Stomach (tissue), 9 donors: ENCODE measurements around the gene SLC5A8. TPM values are rescaled to one million over a fixed set of nuclear protein-coding genes. Genes with fewer than 3 reads are reported as not detected.

Experiments used
- DNase-seq, 2 donors: peaks; one replicate each; pipeline versions ENCODE4 v3.0.0 to v3.0.0-alpha.2; 2013 to 2019
- H3K27ac ChIP-seq, 5 donors: fragments of 200-600 bp in 4 of 5; sonication (generic) in 4 of 5; one replicate each; pipeline ENCODE4 v1.5.1; 2013 to 2019; ENCODE audit warnings: mild to moderate bottlenecking in 1 of 5, moderate library complexity in 1 of 5
- H3K27me3 ChIP-seq, 3 donors: fragments of 200-600 bp; sonication (generic); one replicate each; pipeline ENCODE4 v1.5.1; 2017 to 2019; ENCODE audit warnings: mixed run types in 1 of 3
- H3K36me3 ChIP-seq, 4 donors: fragments of 200-600 bp; sonication (generic); 1 replicate in 3 of 4; 2 replicates in 1 of 4; pipeline ENCODE4 v1.5.1; 2016 to 2019
- H3K4me1 ChIP-seq, 4 donors: fragments of 200-600 bp; sonication (generic); one replicate each; pipeline ENCODE4 v1.5.1; 2016 to 2019
- H3K4me3 ChIP-seq, 4 donors: fragments of 200-600 bp; sonication (generic) in 3 of 4; one replicate each; pipeline ENCODE4 v1.5.1; 2016 to 2019; ENCODE audit warnings: mild to moderate bottlenecking in 1 of 4
- H3K9me3 ChIP-seq, 4 donors: fragments of 200-600 bp; sonication (generic); one replicate each; pipeline ENCODE4 v1.5.1; 2016 to 2019
- CTCF ChIP-seq, 7 experiments: fragments of 450-650 bp in 4 of 7; fragments of 200-600 bp in 3 of 7; sonication (generic) in 3 of 7; IDR thresholded peaks; one replicate each; pipeline ENCODE4 v1.5.1; 2016 to 2019; ENCODE audit warnings: antibody characterized with exemption in 7 of 7, control low read depth in 2 of 7, mild to moderate bottlenecking in 1 of 7
- EP300 ChIP-seq: sonication (generic); formaldehyde crosslinking; IDR thresholded peaks from one replicate; pipeline ENCODE4 v1.6.1; 2017; ENCODE audit warnings: antibody characterized with exemption
- POLR2A ChIP-seq, 4 donors: fragments of 450-650 bp; IDR thresholded peaks; one replicate each; pipeline ENCODE4 v1.6.1; 2016; ENCODE audit warnings: antibody characterized with exemption in 4 of 4, control low read depth in 2 of 4, mild to moderate bottlenecking in 1 of 4, moderate library complexity in 1 of 4
- POLR2AphosphoS5 ChIP-seq, 3 donors: sonication (generic); formaldehyde crosslinking; IDR thresholded peaks; one replicate each; pipeline ENCODE4 v1.6.1; 2016; ENCODE audit warnings: antibody characterized with exemption in 3 of 3
- WGBS, 5 donors: extraction: QIAGEN DNeasy Blood & Tissue Kit in 3 of 5; methylation state at CpG; one replicate each; pipeline versions ENCODE4 v1.1.5 to v1.1.7; 2013 to 2018; 5-methylcytosine and 5-hydroxymethylcytosine counted together
- intact Hi-C: fragments of 100-400 bp; cut with DNase I; formaldehyde crosslinking; loops from one replicate; pipeline ENCODE4 v1.15.1; 2023; ENCODE audit warnings: low total_unique reads
- polyA plus RNA-seq, 3 donors: library from polyadenylated mRNA; stranded (reverse); fragments of 200-250 nt; gene quantifications; one replicate each; pipeline ENCODE4 v1.2.3, GENCODE V29; 2013
- total RNA-seq, 5 donors: library from RNA; depleted of rRNA; stranded (reverse); fragments of >200 nt; gene quantifications; one replicate each; pipeline versions ENCODE4 v1.1.0 to v1.2.3, GENCODE V29; 2014 to 2016
- donor health status: healthy with polysubstance abuse.
- donor health status: Bipolar disorder and iron deficiency.
- donor health status: healthy.

Gene SLC5A8
- total and polyA plus RNA-seq, 8 donors, result 0.03 to 0.29 (median 0.18) TPM; not detected in 5

- TF ChIP-seq POLR2A (IDR thresholded peaks at IDR 0.05), result no peak
- TF ChIP-seq CTCF (IDR thresholded peaks at IDR 0.05), result no peak
- TF ChIP-seq EP300, result no peak
- no peak for TF ChIP-seq POLR2AphosphoS5 (IDR thresholded peaks at IDR 0.05)
- H3K27me3 ChIP-seq, result no peaks in the 10 kb centered on the region
- no peak overlapping the region for H3K4me3 ChIP-seq
- H3K27ac ChIP-seq, result no peak overlapping the region
- no peaks in the 10 kb centered on the region for H3K36me3 ChIP-seq
- intact Hi-C loops, result no loop called here
- 72 to 87% (median 77%) methylated on average over 4 to 7 of the region's 7 CpGs for WGBS, 5 donors
- H3K9me3 ChIP-seq, result peaks cover 0 to 9% (median 0%) of the 10 kb centered on the region in 4 donors
- no peak for DNase-seq
- no peaks in the 10 kb centered on the region for H3K4me1 ChIP-seq
Observed at GRCh38 chr12:101173197-101173749, 36.8 kb downstream of the SLC5A8 start.

GRCh38 chr12:101172316-101172715 is 37.7 kb downstream of the SLC5A8 start:
- no peak overlapping the region for H3K4me3 ChIP-seq
- no peaks in the 10 kb centered on the region for H3K27me3 ChIP-seq
- peaks cover 0 to 9% (median 0%) of the 10 kb centered on the region in 4 donors for H3K9me3 ChIP-seq
- intact Hi-C loops, result no loop called here
- TF ChIP-seq POLR2A (IDR thresholded peaks at IDR 0.05), result no peak
- TF ChIP-seq POLR2AphosphoS5 (IDR thresholded peaks at IDR 0.05), result no peak
- no peak for TF ChIP-seq CTCF (IDR thresholded peaks at IDR 0.05)
- no peak for TF ChIP-seq EP300
- no peak for DNase-seq
- 33 to 42% (median 37%) methylated on average over 4 to 5 of the region's 5 CpGs for WGBS, 5 donors
- no peak overlapping the region for H3K27ac ChIP-seq
- H3K36me3 ChIP-seq, result no peaks in the 10 kb centered on the region
- no peaks in the 10 kb centered on the region for H3K4me1 ChIP-seq

- H3K27me3 ChIP-seq, result no peaks in the 10 kb centered on the region
- intact Hi-C loops, result no loop called here
- H3K4me3 ChIP-seq, result no peak overlapping the region
- H3K27ac ChIP-seq, result no peak overlapping the region
- 88 to 90% (median 89%) methylated on average over 5 of the region's 5 CpGs for WGBS, 5 donors
- no peak for DNase-seq
- H3K4me1 ChIP-seq, result no peaks in the 10 kb centered on the region
- TF ChIP-seq CTCF (IDR thresholded peaks at IDR 0.05) (no peak), POLR2AphosphoS5 (IDR thresholded peaks at IDR 0.05) (no peak), EP300 (no peak), POLR2A (IDR thresholded peaks at IDR 0.05) (no peak)
- no peaks in the 10 kb centered on the region for H3K36me3 ChIP-seq
- no peaks in the 10 kb centered on the region for H3K9me3 ChIP-seq
Observed at GRCh38 chr12:101168001-101168400, 42.0 kb downstream of the SLC5A8 start.

- TF ChIP-seq POLR2AphosphoS5 (IDR thresholded peaks at IDR 0.05) (no peak), POLR2A (IDR thresholded peaks at IDR 0.05) (no peak), CTCF (IDR thresholded peaks at IDR 0.05) (no peak), EP300 (no peak)
- DNase-seq, result no peak
- H3K4me3 ChIP-seq, result no peak overlapping the region
- H3K4me1 ChIP-seq, result no peaks in the 10 kb centered on the region
- no peaks in the 10 kb centered on the region for H3K9me3 ChIP-seq
- H3K27ac ChIP-seq, result no peak overlapping the region
- no peaks in the 10 kb centered on the region for H3K27me3 ChIP-seq
- intact Hi-C loops, result no loop called here
- 60 to 74% (median 64%) methylated on average over 5 of the region's 5 CpGs for WGBS, 5 donors
- H3K36me3 ChIP-seq, result no peaks in the 10 kb centered on the region
Observed at GRCh38 chr12:101166866-101167265, 43.2 kb downstream of the SLC5A8 start.
